Aorta (tissue), 5 donors: ENCODE data around the gene LIN54. TPM values are rescaled to one million over a fixed set of nuclear protein-coding genes. Genes with fewer than 3 reads are reported as not detected.
"Not testable (repeated sequence)": the region's sequence is repeated elsewhere in the genome, so short reads cannot be mapped to it uniquely, and the experiment has no call there.

Experiments
- ATAC-seq: fragments of 200-7000 bp; cut with Tn5 transposase; one replicate; pipeline ENCODE4 v1.9.1; 2022; ENCODE audit warnings: moderate library complexity; ENCODE audit not compliant: low FRiP score
- DNase-seq, 2 donors: peaks; one replicate each; pipeline ENCODE4 v3.0.0-alpha.2; 2020
- H3K27ac ChIP-seq, 2 donors: one replicate each; pipeline ENCODE4 v1.5.1; 2013; ENCODE audit warnings: low read length in 2 of 2, mild to moderate bottlenecking in 2 of 2, moderate library complexity in 2 of 2, control low read depth in 1 of 2, inconsistent platforms in 1 of 2, low read depth in 1 of 2
- H3K27me3 ChIP-seq, 2 donors: one replicate each; pipeline ENCODE4 v1.6.1; 2013; ENCODE audit warnings: control low read depth in 1 of 2, low read length in 1 of 2, mild to moderate bottlenecking in 1 of 2, moderate library complexity in 1 of 2; ENCODE audit not compliant: insufficient read depth in 2 of 2, control insufficient read depth in 1 of 2
- H3K36me3 ChIP-seq, 2 donors: one replicate each; pipeline ENCODE4 v1.6.1; 2013; ENCODE audit warnings: control low read depth in 1 of 2, low read length in 1 of 2, mild to moderate bottlenecking in 1 of 2; ENCODE audit not compliant: insufficient read depth in 2 of 2, control insufficient read depth in 1 of 2
- H3K4me1 ChIP-seq, 2 donors: one replicate each; pipeline ENCODE4 v1.6.1; 2013; ENCODE audit warnings: low read length in 2 of 2, control low read depth in 1 of 2, mild to moderate bottlenecking in 1 of 2, moderate library complexity in 1 of 2; ENCODE audit not compliant: insufficient read depth in 2 of 2, control insufficient read depth in 1 of 2
- H3K4me3 ChIP-seq, 2 donors: one replicate each; pipeline ENCODE4 v1.5.1; 2013; ENCODE audit warnings: low read length in 2 of 2, control low read depth in 1 of 2, mild to moderate bottlenecking in 1 of 2
- H3K9me3 ChIP-seq: one replicate; pipeline ENCODE4 v1.6.1; 2013; ENCODE audit warnings: mild to moderate bottlenecking, low read length; ENCODE audit not compliant: control insufficient read depth
- WGBS, 2 donors: extraction: QIAGEN DNeasy Blood & Tissue Kit; methylation state at CpG; one replicate each; pipeline ENCODE4 v1.1.7; 2013; 5-methylcytosine and 5-hydroxymethylcytosine counted together
- intact Hi-C, 2 donors: fragments of 100-400 bp; cut with DNase I; formaldehyde crosslinking; loops; one replicate each; pipeline versions ENCODE4 v1.14.2 to v1.15.0; 2022
- polyA plus RNA-seq, 2 donors: library from polyadenylated mRNA; stranded (reverse); fragments of 200-250 nt; gene quantifications; one replicate each; pipeline ENCODE4 v1.2.3, GENCODE V29; 2013
- total RNA-seq, 2 donors: library from RNA; stranded (reverse); fragmentation: NEBNext Ultra II Directional; extraction: Animal tissue kit (Norgen Biotek cat#: 25700); gene quantifications; one replicate each; pipeline ENCODE4 v1.2.1, GENCODE V29; 2021
- donor health status: healthy with polysubstance abuse.
- donor health status: Bipolar disorder and iron deficiency.
- donor health status: DM: no; HTN: no; CAD: no.
- donor health status: DM: no; HTN: no; CAD: no.
- donor health status: DM: yes; HTN: yes; CAD: no.

Gene LIN54
- total and polyA plus RNA-seq, 4 donors: 2.8 to 9.7 (median 5.0) TPM

DNA sequence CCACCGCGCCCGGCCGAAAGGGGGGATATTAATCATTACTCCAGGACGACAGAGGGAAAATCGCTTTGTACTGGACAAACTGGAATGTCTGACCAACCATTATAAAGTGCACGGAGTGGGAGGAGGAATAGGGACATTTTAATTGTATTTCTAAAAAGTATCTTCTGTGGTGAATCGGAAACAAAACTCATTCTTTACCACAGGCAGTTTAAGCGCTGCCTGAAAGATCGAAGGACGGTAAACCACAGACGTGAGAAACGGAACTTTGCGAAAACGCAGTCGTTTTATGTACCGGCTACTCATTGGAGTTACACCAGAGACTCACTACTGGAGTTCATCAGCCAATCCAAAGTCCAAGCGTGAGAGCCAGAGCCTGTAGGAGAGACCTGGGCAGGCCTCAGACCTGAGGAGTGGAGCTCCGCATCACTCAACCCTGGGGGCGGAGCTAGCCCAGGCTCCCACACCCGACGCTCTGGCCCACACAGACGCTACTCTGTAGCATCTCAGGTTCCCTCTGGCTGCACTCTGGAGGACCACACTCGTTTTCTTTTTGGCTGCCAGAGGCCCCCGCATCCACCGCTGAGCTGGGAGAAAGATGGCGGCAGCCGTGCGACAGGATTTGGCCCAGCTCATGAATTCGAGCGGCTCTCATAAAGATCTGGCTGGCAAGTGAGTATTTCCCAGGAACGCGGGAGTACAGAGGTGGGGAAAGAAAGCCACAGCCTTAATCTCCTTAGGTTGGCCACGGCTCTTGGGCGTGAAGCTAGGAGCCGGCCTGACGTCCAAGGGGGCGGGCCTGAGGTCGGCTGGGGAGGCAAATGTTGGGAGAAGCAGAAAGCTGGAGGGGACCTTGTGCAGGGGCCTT, 24.2 kb upstream of the LIN54 start, which contains the start of gene COPS4:
COPS4 (plus strand) TSS at position 554 of the 865 bp plus-strand sequence; CDS start at position 596, 42 bp downstream.
- no peaks in the 10 kb centered on the region for H3K9me3 ChIP-seq
- WGBS, 2 donors: 0 to 1% methylated on average over 39 of the region's 39 CpGs
- intact Hi-C loops: loop anchor here (1.0 to 10.0 kb wide), 4 partner anchors 22 to 600 kb away; partner anchors contain the start of genes ENOPH1 (in 1 of the 2), HNRNPDL (in 1 of the 2) and SEC31A (in 1 of the 2)
- H3K27ac ChIP-seq: peak within 1 kb of the TSS; percentile 80 to 87
- peak within 1 kb of the TSS; percentile 61 to 95 for H3K4me3 ChIP-seq
- no peaks in the 10 kb centered on the region for H3K36me3 ChIP-seq
- DNase-seq: peak; percentile 96 to 98
- peak; percentile 100 for ATAC-seq
- no peaks in the 10 kb centered on the region for H3K27me3 ChIP-seq
- peaks cover 0 to 5% of the 10 kb centered on the region in 2 donors for H3K4me1 ChIP-seq

- no peak overlapping the region for H3K4me3 ChIP-seq
- DNase-seq (no peak), ATAC-seq (no peak)
- peaks cover 0 to under 1% of the 10 kb centered on the region in 2 donors for H3K27me3 ChIP-seq
- H3K4me1 ChIP-seq: no peaks in the 10 kb centered on the region
- no peaks in the 10 kb centered on the region for H3K9me3 ChIP-seq
- WGBS, 2 donors: 67% methylated on average over 1 of the region's 1 CpG
- intact Hi-C loops: loop anchor here in 1 of 2 donors (10.0 kb wide), 1 partner anchor 595 kb away; the partner anchor contains the start of genes ENOPH1 and HNRNPDL
- H3K36me3 ChIP-seq: no peaks in the 10 kb centered on the region
- no peak overlapping the region for H3K27ac ChIP-seq
These were observed 19.1 kb upstream of the LIN54 start for GRCh38 chr4:83029688-83030087.

- H3K27me3 ChIP-seq: peaks cover 0 to 1% of the 10 kb centered on the region in 2 donors
- H3K4me3 ChIP-seq: no peak overlapping the region
- ATAC-seq: no peak
- DNase-seq: no peak
- no peaks in the 10 kb centered on the region for H3K9me3 ChIP-seq
- intact Hi-C loops: no loop called here
- H3K36me3 ChIP-seq: no peaks in the 10 kb centered on the region
- H3K4me1 ChIP-seq: no peaks in the 10 kb centered on the region
- 46 to 48% methylated on average over 3 of the region's 3 CpGs for WGBS, 2 donors
- H3K27ac ChIP-seq: no peak overlapping the region
These were observed 18.4 kb upstream of the LIN54 start for GRCh38 chr4:83028976-83029375.

- H3K36me3 ChIP-seq: no peaks in the 10 kb centered on the region
- no peak for DNase-seq
- H3K9me3 ChIP-seq: no peaks in the 10 kb centered on the region
- ATAC-seq: no peak
- H3K4me1 ChIP-seq: no peaks in the 10 kb centered on the region
- H3K4me3 ChIP-seq: no peak overlapping the region
- intact Hi-C loops: no loop called here
- peaks cover 0 to 1% of the 10 kb centered on the region in 2 donors for H3K27me3 ChIP-seq
- no peak overlapping the region for H3K27ac ChIP-seq
These were observed 14.9 kb upstream of the LIN54 start for GRCh38 chr4:83025563-83025962.

- no peak for ATAC-seq
These were observed 13.6 kb upstream of the LIN54 start for GRCh38 chr4:83024233-83024632.

GRCh38 chr4:83023599-83023998, 13.0 kb upstream of the LIN54 start:
- H3K4me1 ChIP-seq, H3K27ac ChIP-seq, H3K4me3 ChIP-seq, DNase-seq, H3K27me3 ChIP-seq, ATAC-seq, intact Hi-C loops, H3K36me3 ChIP-seq, H3K9me3 ChIP-seq: not testable (repeated sequence)
- WGBS, 2 donors: 88 to 100% methylated on average over 1 of the region's 1 CpG

More at GRCh38 chr4:83024233-83024632, 13.6 kb upstream of the LIN54 start:
- no peaks in the 10 kb centered on the region for H3K4me1 ChIP-seq
- H3K27ac ChIP-seq: no peak overlapping the region
- H3K4me3 ChIP-seq: no peak overlapping the region
- no peak for DNase-seq
- no peaks in the 10 kb centered on the region for H3K9me3 ChIP-seq
- no peaks in the 10 kb centered on the region for H3K36me3 ChIP-seq
- 73 to 74% methylated on average over 2 of the region's 2 CpGs for WGBS, 2 donors
- peaks cover 0 to 1% of the 10 kb centered on the region in 2 donors for H3K27me3 ChIP-seq
- intact Hi-C loops: no loop called here

DNA sequence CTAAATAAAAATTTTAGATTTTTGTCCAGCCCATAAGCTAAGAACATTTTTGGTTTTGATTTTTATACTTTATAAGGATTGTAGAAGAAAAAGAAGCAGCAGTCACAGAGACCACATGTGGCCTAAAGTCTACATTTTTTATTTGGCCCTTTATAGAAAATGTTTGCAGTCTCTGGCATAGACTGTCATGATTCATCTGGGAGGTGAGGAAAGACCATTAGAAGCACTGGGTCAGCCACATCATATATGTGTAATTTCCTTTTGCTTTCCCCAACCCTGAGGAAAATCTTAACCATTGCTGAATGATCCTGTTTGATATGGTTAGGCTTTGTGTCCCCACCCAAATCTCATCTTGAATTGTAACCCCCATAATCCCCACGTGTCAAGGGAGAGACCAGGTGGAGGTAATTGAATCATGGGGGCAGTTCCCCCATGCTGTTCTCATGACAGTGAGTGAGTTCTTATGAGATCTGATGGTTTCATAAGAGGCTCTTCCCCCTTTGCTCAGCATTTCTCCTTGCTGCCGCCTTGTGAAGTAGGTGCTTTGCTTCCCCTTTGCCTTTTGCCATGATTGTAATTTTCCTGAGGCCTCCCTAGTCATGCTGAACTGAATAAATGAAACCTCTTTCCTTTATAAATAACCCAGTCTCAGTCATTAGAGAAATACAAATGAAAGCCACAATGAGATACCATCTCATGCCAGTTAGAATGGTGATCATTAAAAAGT, 12.3 kb upstream of the LIN54 start:
- ATAC-seq: no peak
- Histone ChIP-seq H3K4me3 (no peak overlapping the region), H3K27ac (no peak overlapping the region), H3K36me3 (no peaks in the 10 kb centered on the region), H3K9me3 (no peaks in the 10 kb centered on the region), H3K4me1 (no peaks in the 10 kb centered on the region), H3K27me3 (peaks cover 0 to 1% of the 10 kb centered on the region in 2 donors)
- 83 to 85% methylated on average over 2 of the region's 2 CpGs for WGBS, 2 donors
- no peak for DNase-seq
- intact Hi-C loops: no loop called here

DNA sequence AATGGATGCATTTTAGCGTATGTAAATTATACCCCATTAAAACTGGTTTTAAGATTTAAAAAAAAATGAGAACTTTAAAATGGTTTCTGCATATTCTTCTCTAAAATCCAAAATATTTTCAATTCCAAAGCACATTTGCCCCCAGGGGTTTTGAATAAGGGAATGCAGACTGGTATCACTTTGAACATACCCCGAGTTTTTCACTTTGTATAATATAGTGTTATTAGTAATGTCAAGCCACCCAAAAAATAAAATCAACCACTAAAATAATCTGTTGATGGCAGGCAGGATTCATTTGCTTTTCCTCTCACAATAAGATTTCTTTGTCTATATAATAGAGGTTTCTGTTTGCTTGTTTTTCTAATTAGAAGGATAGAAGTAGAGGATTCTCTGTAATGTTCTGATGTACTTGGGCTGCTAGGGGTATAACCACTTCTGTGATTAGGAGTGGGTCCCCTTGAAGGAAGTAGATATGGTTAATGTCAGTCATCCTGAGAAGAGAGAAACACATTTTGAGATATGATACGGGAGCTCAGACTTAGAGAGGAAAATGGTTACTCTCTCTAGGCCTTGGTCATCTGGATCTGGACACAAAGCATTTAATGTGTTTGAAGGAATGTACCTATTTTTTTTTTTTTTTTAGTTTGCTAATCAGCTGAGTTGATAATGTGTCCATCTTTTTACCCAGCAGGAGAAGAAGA, 9.3 kb upstream of the LIN54 start:
- 83 to 84% methylated on average over 3 of the region's 3 CpGs for WGBS, 2 donors
- no peaks in the 10 kb centered on the region for H3K9me3 ChIP-seq
- no peaks in the 10 kb centered on the region for H3K36me3 ChIP-seq
- no peak for ATAC-seq
- peaks cover 0 to 1% of the 10 kb centered on the region in 2 donors for H3K27me3 ChIP-seq
- H3K4me1 ChIP-seq: no peaks in the 10 kb centered on the region
- intact Hi-C loops: loop anchor here (10.0 kb wide), 3 partner anchors 125 to 735 kb away; partner anchors contain the start of genes HNRNPD (in 1 of the 2) and SEC31A (in 1 of the 2)
- no peak overlapping the region for H3K27ac ChIP-seq
- no peak overlapping the region for H3K4me3 ChIP-seq
- no peak for DNase-seq
